ENCODE data around the gene SHANK1.

SHANK1 gene

DNA sequence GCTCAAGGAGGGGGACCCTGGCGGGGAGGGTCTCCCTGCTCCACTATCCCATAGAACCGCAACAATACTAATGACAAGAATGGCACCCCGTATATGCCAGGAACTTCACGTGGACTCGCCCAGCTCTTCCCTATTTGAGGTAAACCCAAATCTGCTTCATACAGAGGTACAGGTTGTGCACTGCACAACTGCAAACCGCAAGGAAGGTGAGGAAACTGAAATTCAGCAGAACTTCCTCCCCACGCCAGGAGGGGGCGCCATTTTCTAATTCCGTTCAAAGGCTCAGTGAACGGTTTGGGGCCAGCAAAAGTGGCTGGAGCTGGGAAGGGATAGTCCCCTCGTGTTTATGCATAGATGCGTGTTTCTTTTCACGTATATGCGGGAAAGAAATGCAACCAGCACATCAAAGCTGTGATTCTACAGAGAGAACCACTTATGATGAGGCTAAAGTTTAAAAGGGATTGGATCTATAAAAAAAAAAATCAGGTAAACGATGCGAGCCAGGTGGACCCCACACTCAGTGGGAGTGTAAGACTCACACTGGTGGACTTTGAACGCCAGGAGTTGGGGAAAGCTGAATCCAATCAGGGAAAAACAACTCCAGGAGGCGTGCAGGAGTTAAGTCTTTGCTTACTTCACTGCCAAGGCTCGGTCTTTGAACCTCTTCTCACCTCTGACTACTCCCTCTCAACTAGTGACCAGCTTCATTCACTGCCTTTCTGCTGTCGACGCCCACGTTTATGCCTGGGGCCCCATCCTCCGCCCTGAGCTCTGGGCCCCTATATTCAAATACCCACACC lies 50.1 kb downstream of the SHANK1 start:
- ChIA-PET CTCF (interaction anchor here (0.5 to 2.5 kb wide), 34 partner anchors 8 to 1454 kb away, joined by 3 to 18 read pairs (median 4); no protein-coding TSS in a partner anchor), POLR2A (interaction anchor here (0.9 to 2.0 kb wide), 3 partner anchors 10 to 158 kb away, joined by 3 to 6 read pairs (median 3); no protein-coding TSS in a partner anchor)
- Histone ChIP-seq H3K4me3 (ENCODE audit: low read depth, low read length) (no peak overlapping the region), H3K36me3 (ENCODE audit: control insufficient read depth in 2 of 2, insufficient read depth in 1 of 2, low read length in 2 of 2) (no peaks in the 10 kb centered on the region), H3K4me1 (ENCODE audit: control insufficient read depth, insufficient read depth, low read length) (no peaks in the 10 kb centered on the region), H3K9me3 (ENCODE audit: control insufficient read depth, insufficient read depth, low read depth, low read length) (no peaks in the 10 kb centered on the region), H3K27ac (ENCODE audit: extremely low read depth, low read depth, low read length) (no peak overlapping the region)
- TF ChIP-seq ZNF394 (tag by site-specific recombination; IDR thresholded peaks at IDR 0.05; ENCODE audit: borderline replicate concordance), result no peak
- no peak for TF ChIP-seq IKZF3 (tag by site-specific recombination; IDR thresholded peaks at IDR 0.05)
- TF ChIP-seq HOXC10 (CRISPR knock-in tag; IDR thresholded peaks at IDR 0.05), result no peak
- peak; percentile 74 for TF ChIP-seq ZSCAN16 (tag by site-specific recombination; IDR thresholded peaks at IDR 0.05)
- TF ChIP-seq, protein P1, sequence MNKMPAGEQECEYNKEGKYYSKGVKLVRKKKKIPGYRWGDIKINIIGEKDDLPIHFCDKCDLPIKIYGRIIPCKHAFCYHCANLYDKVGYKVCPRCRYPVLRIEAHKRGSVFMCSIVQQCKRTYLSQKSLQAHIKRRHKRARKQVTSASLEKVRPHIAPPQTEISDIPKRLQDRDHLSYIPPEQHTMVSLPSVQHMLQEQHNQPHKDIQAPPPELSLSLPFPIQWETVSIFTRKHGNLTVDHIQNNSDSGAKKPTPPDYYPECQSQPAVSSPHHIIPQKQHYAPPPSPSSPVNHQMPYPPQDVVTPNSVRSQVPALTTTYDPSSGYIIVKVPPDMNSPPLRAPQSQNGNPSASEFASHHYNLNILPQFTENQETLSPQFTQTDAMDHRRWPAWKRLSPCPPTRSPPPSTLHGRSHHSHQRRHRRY (tag by site-specific recombination; IDR thresholded peaks at IDR 0.05), result no peak
- TF ChIP-seq, protein P2, sequence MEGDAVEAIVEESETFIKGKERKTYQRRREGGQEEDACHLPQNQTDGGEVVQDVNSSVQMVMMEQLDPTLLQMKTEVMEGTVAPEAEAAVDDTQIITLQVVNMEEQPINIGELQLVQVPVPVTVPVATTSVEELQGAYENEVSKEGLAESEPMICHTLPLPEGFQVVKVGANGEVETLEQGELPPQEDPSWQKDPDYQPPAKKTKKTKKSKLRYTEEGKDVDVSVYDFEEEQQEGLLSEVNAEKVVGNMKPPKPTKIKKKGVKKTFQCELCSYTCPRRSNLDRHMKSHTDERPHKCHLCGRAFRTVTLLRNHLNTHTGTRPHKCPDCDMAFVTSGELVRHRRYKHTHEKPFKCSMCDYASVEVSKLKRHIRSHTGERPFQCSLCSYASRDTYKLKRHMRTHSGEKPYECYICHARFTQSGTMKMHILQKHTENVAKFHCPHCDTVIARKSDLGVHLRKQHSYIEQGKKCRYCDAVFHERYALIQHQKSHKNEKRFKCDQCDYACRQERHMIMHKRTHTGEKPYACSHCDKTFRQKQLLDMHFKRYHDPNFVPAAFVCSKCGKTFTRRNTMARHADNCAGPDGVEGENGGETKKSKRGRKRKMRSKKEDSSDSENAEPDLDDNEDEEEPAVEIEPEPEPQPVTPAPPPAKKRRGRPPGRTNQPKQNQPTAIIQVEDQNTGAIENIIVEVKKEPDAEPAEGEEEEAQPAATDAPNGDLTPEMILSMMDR (tag by site-specific recombination; IDR thresholded peaks at IDR 0.05), result peak; percentile 64
- no peak for TF ChIP-seq ZNF354C (tag by site-specific recombination; IDR thresholded peaks at IDR 0.05; ENCODE audit: borderline replicate concordance, low read depth)
- no peak for TF ChIP-seq ZNF776 (tag by site-specific recombination; IDR thresholded peaks at IDR 0.05; ENCODE audit: borderline replicate concordance)
- TF ChIP-seq ZNF175 (tag by site-specific recombination; IDR thresholded peaks at IDR 0.05), result no peak
- no peak for TF ChIP-seq ZFP3 (tag by site-specific recombination; IDR thresholded peaks at IDR 0.05; ENCODE audit: low read depth)
- TF ChIP-seq KLF10 (tag by site-specific recombination; IDR thresholded peaks at IDR 0.05), result no peak
- no peak for TF ChIP-seq HOXA7 (CRISPR knock-in tag; IDR thresholded peaks at IDR 0.05; ENCODE audit: borderline replicate concordance)
- no peak for TF ChIP-seq ZNF558 (tag by site-specific recombination; IDR thresholded peaks at IDR 0.05)
- TF ChIP-seq FEZF1 (tag by site-specific recombination; IDR thresholded peaks at IDR 0.05), result no peak
- TF ChIP-seq ZNF585B (tag by site-specific recombination; IDR thresholded peaks at IDR 0.05), result no peak
- TF ChIP-seq MEIS1 (CRISPR knock-in tag; IDR thresholded peaks at IDR 0.05; ENCODE audit: borderline replicate concordance), result no peak
- TF ChIP-seq ZNF274 (IDR thresholded peaks at IDR 0.05; ENCODE audit: low read length), result no peak
- no peak for TF ChIP-seq ZNF274 (tag by site-specific recombination; IDR thresholded peaks at IDR 0.05; ENCODE audit: borderline replicate concordance)
- TF ChIP-seq, protein P3, sequence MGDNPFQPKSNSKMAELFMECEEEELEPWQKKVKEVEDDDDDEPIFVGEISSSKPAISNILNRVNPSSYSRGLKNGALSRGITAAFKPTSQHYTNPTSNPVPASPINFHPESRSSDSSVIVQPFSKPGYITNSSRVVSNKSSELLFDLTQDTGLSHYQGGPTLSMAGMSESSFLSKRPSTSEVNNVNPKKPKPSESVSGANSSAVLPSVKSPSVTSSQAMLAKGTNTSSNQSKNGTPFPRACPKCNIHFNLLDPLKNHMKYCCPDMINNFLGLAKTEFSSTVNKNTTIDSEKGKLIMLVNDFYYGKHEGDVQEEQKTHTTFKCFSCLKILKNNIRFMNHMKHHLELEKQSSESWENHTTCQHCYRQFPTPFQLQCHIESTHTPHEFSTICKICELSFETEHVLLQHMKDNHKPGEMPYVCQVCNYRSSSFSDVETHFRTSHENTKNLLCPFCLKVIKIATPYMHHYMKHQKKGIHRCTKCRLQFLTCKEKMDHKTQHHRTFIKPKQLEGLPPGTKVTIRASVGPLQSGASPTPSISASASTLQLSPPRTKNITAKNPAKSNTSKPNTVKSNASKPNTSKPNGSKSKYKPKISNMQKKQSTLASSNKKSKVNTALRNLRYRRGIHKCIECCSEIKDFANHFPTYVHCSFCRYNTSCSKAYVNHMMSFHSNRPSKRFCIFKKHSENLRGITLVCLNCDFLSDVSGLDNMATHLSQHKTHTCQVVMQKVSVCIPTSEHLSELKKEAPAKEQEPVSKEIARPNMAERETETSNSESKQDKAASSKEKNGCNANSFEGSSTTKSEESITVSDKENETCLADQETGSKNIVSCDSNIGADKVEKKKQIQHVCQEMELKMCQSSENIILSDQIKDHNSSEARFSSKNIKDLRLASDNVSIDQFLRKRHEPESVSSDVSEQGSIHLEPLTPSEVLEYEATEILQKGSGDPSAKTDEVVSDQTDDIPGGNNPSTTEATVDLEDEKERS (tag by site-specific recombination; IDR thresholded peaks at IDR 0.05), result 0 out of 2 replicates have a peak, but pooled peaks have one; percentile 74
- TF ChIP-seq MZF1 (tag by site-specific recombination; IDR thresholded peaks at IDR 0.05; ENCODE audit: borderline replicate concordance), result no peak
- TF ChIP-seq ZBTB7A (tag by site-specific recombination; IDR thresholded peaks at IDR 0.05; ENCODE audit: low read depth), result no peak
- no peak for TF ChIP-seq ZNF16 (tag by site-specific recombination; IDR thresholded peaks at IDR 0.05; ENCODE audit: low read depth)
- TF ChIP-seq, protein P4, sequence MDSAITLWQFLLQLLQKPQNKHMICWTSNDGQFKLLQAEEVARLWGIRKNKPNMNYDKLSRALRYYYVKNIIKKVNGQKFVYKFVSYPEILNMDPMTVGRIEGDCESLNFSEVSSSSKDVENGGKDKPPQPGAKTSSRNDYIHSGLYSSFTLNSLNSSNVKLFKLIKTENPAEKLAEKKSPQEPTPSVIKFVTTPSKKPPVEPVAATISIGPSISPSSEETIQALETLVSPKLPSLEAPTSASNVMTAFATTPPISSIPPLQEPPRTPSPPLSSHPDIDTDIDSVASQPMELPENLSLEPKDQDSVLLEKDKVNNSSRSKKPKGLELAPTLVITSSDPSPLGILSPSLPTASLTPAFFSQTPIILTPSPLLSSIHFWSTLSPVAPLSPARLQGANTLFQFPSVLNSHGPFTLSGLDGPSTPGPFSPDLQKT (IDR thresholded peaks at IDR 0.05; ENCODE audit: borderline replicate concordance, low read depth, low read length), result no peak
- TF ChIP-seq ZNF114 (tag by site-specific recombination; IDR thresholded peaks at IDR 0.05), result no peak
- TF ChIP-seq ZNF514 (tag by site-specific recombination; IDR thresholded peaks at IDR 0.05), result no peak
- TF ChIP-seq, protein P5, sequence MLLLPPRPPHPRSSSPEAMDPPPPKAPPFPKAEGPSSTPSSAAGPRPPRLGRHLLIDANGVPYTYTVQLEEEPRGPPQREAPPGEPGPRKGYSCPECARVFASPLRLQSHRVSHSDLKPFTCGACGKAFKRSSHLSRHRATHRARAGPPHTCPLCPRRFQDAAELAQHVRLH (tag by site-specific recombination; IDR thresholded peaks at IDR 0.05), result peak; percentile 38; the same call in 1 of the 2 replicates
- TF ChIP-seq ZNF10 (tag by site-specific recombination; IDR thresholded peaks at IDR 0.05), result no peak
